Measurements from ENCODE around the gene TNS3.

The TNS3 gene

GRCh38 chr7:47523401-47523800 is 58.5 kb downstream of the TNS3 start:
- no peak for DNase-seq (ENCODE audit: low read depth, low spot score)

- DNase-seq (ENCODE audit: low read depth, low spot score), result no peak
Observed at GRCh38 chr7:47521816-47522561, 59.9 kb downstream of the TNS3 start.

GRCh38 chr7:47521011-47521795 is 60.7 kb downstream of the TNS3 start:
- DNase-seq (ENCODE audit: low read depth, low spot score), result no peak

GRCh38 chr7:47520406-47520805 is 61.5 kb downstream of the TNS3 start:
- no peak for DNase-seq (ENCODE audit: low read depth, low spot score)

- no peak for DNase-seq (ENCODE audit: low read depth, low spot score)
Observed at GRCh38 chr7:47518827-47519226, 63.1 kb downstream of the TNS3 start.

- no peak for DNase-seq (ENCODE audit: low read depth, low spot score)
Observed at GRCh38 chr7:47517821-47518480, 64.0 kb downstream of the TNS3 start.

GRCh38 chr7:47516985-47517600 is 64.8 kb downstream of the TNS3 start:
- no peak for DNase-seq (ENCODE audit: low read depth, low spot score)

GRCh38 chr7:47516386-47516785 is 65.5 kb downstream of the TNS3 start:
- DNase-seq (ENCODE audit: low read depth, low spot score), result no peak

GRCh38 chr7:47515305-47515834 is 66.5 kb downstream of the TNS3 start:
- DNase-seq (ENCODE audit: low read depth, low spot score), result no peak

- no peak for DNase-seq (ENCODE audit: low read depth, low spot score)
Observed at GRCh38 chr7:47514818-47515217, 67.1 kb downstream of the TNS3 start.

- no peak for DNase-seq (ENCODE audit: low read depth, low spot score)
Observed at GRCh38 chr7:47514367-47514766, 67.5 kb downstream of the TNS3 start.

- DNase-seq (ENCODE audit: low read depth, low spot score), result no peak
Observed at GRCh38 chr7:47513741-47514241, 68.1 kb downstream of the TNS3 start.

GRCh38 chr7:47512481-47513176 is 69.3 kb downstream of the TNS3 start:
- no peak for DNase-seq (ENCODE audit: low read depth, low spot score)

- no peak for DNase-seq (ENCODE audit: low read depth, low spot score)
Observed at GRCh38 chr7:47511699-47512370, 70.1 kb downstream of the TNS3 start.

GRCh38 chr7:47510786-47511185 is 71.1 kb downstream of the TNS3 start:
- no peak for DNase-seq (ENCODE audit: low read depth, low spot score)

- DNase-seq (ENCODE audit: low read depth, low spot score), result no peak
Observed at GRCh38 chr7:47510192-47510591, 71.7 kb downstream of the TNS3 start.

- DNase-seq (ENCODE audit: low read depth, low spot score), result no peak
Observed at GRCh38 chr7:47509571-47509970, 72.3 kb downstream of the TNS3 start.

- no peak for DNase-seq (ENCODE audit: low read depth, low spot score)
Observed at GRCh38 chr7:47508389-47509380, 73.2 kb downstream of the TNS3 start.

GRCh38 chr7:47507522-47507921 is 74.4 kb downstream of the TNS3 start:
- no peak for DNase-seq (ENCODE audit: low read depth, low spot score)
